ENCODE measurements around the gene NDUFB3.
"Not testable (repeated sequence)": the region's sequence is repeated elsewhere in the genome, so short reads cannot be mapped to it uniquely, and the experiment has no call there.

NDUFB3 gene

DNA sequence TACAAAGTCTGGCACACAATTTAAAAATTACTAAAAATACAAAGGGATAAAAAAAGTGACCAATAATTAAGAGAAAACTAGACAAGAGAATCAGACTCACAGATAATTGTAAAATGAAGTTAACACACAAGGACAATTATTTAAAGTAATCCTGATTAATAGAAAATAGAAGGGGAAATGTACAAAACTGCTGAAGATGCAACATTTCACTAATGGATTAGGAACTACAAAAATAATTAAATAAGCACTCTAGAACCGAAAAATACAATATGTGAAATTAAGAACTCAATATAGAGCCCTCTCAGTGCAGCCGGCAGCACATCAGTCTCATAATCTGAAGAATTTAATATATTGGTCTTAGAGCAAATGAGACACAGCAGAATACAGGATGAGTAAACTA, 24.9 kb upstream of the NDUFB3 start:
- no peaks in the 10 kb centered on the region for H3K4me1 ChIP-seq
- no peaks in the 10 kb centered on the region for H3K27me3 ChIP-seq
- H3K9me3 ChIP-seq: no peaks in the 10 kb centered on the region
- peaks cover 7% of the 10 kb centered on the region for H3K36me3 ChIP-seq
- TF ChIP-seq CTCF (IDR thresholded peaks at IDR 0.05; ENCODE audit: low read depth, low read length): no peak
- DNase-seq: no peak
- H3K4me3 ChIP-seq (ENCODE audit: low read depth, low read length): no peak overlapping the region

DNA sequence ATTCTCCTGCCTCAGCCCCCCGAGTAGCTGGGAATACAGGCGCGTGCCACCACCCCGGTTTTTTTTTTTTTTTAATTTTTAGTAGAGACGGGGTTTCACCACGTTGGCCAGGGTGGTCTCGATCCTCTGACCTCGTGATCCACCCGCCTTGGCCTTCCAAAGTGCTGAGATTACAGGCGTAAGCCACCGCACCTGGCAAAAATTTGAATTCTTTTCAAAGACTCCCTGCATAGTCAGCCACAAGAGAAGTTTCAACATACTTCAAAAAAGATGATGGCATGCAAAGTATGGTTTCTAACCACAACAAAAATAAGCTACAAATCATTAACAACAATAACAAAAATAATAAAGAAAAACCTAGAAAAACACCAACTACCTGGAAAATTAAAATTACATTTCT, 22.3 kb upstream of the NDUFB3 start:
- no peak overlapping the region for H3K4me3 ChIP-seq (ENCODE audit: low read depth, low read length)
- no peaks in the 10 kb centered on the region for H3K9me3 ChIP-seq
- DNase-seq: no peak
- no peaks in the 10 kb centered on the region for H3K4me1 ChIP-seq
- no peak for TF ChIP-seq CTCF (IDR thresholded peaks at IDR 0.05; ENCODE audit: low read depth, low read length)
- H3K36me3 ChIP-seq: peaks cover under 1% of the 10 kb centered on the region
- H3K27me3 ChIP-seq: no peaks in the 10 kb centered on the region

DNA sequence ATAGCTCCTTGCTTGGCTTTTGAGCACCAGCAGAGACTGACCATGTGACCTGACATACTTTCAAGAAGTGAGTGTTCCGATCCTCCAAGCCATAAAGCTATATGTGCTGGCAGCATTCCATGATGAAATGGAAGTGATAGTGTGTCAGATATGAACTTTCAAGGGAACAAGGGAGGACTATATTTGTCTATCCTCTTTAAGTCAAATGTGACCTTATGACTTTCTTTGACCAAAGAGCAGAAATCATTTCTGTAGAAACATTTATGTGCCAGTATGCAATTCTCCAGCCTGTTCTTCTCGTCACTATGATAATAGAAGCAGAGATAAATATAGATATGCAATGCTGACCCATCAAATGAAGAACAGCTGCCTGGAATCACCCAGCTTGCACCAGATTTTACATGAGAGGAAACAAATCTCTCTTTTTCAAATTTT, 14.7 kb upstream of the NDUFB3 start:
- DNase-seq: no peak
- Histone ChIP-seq H3K4me1 (no peaks in the 10 kb centered on the region; the same call in 1 of the 2 replicates), H3K4me3 (ENCODE audit: low read depth, low read length) (no peak overlapping the region), H3K36me3 (no peaks in the 10 kb centered on the region; the same call in 1 of the 2 replicates), H3K9me3 (no peaks in the 10 kb centered on the region), H3K27me3 (no peaks in the 10 kb centered on the region)
- no peak for TF ChIP-seq CTCF (IDR thresholded peaks at IDR 0.05; ENCODE audit: low read depth, low read length)

GRCh38 chr2:201057715-201058248, 14.0 kb upstream of the NDUFB3 start:
- Histone ChIP-seq H3K4me1 (no peaks in the 10 kb centered on the region; the same call in 1 of the 2 replicates), H3K9me3 (no peaks in the 10 kb centered on the region), H3K36me3 (no peaks in the 10 kb centered on the region; the same call in 1 of the 2 replicates), H3K4me3 (ENCODE audit: low read depth, low read length) (no peak overlapping the region), H3K27me3 (no peaks in the 10 kb centered on the region)
- TF ChIP-seq CTCF (IDR thresholded peaks at IDR 0.05; ENCODE audit: low read depth, low read length): no peak
- DNase-seq: no peak

DNA sequence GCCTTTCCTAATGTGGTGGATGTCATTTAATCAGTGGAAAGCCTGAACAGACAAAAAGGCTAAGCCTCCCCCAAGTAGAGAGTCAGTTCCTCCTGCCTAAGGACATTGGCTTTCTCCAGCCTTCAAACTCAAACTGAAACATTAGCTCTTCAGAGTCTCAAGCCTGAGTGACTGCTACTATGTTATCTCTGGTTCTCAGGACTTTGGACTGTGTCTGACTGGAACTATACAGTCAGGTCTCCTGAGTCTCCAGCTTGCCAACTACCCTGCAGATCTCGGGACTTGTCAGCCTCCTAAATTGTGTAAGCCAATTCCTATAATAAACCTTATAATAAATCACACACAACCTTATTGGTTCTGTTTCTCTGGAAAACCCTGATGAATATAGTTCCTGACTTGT, 12.9 kb upstream of the NDUFB3 start:
- TF ChIP-seq CTCF (IDR thresholded peaks at IDR 0.05; ENCODE audit: low read depth, low read length): no peak
- Histone ChIP-seq H3K27me3 (no peaks in the 10 kb centered on the region), H3K4me1 (no peaks in the 10 kb centered on the region; the same call in 1 of the 2 replicates), H3K36me3 (no peaks in the 10 kb centered on the region; the same call in 1 of the 2 replicates), H3K4me3 (ENCODE audit: low read depth, low read length) (no peak overlapping the region), H3K9me3 (no peaks in the 10 kb centered on the region)
- no peak for DNase-seq

- H3K4me1 ChIP-seq: no peaks in the 10 kb centered on the region; the same call in 1 of the 2 replicates
- no peaks in the 10 kb centered on the region for H3K9me3 ChIP-seq
- no peak for TF ChIP-seq CTCF (IDR thresholded peaks at IDR 0.05; ENCODE audit: low read depth, low read length)
- H3K27me3 ChIP-seq: no peaks in the 10 kb centered on the region
- H3K4me3 ChIP-seq (ENCODE audit: low read depth, low read length): no peak overlapping the region
- H3K36me3 ChIP-seq: no peaks in the 10 kb centered on the region; the same call in 1 of the 2 replicates
- DNase-seq: no peak
Observed at GRCh38 chr2:201059961-201060755, 11.6 kb upstream of the NDUFB3 start.

DNA sequence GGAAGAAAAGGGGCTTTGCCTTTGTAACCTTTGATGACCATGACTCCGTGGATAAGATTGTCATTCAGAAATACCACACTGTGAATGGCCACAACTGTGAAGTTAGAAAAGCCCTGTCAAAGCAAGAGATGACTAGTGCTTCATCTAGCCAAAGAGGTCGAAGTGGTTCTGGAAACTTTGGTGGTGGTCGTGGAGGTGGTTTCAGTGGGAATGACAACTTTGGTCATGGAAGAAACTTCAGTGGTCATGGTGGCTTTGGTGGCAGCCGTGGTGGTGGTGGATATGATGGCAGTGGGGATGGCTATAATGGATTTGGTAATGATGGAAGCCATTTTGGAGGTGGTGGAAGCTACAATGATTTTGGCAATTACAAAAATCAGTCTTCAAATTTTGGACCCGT, 8.3 kb upstream of the NDUFB3 start:
- not testable (repeated sequence) for DNase-seq; H3K27me3 ChIP-seq; H3K36me3 ChIP-seq; H3K4me3 ChIP-seq (ENCODE audit: low read depth, low read length); H3K4me1 ChIP-seq; H3K9me3 ChIP-seq
